C1 segment of cervical spinal cord (tissue), 14 donors: ENCODE results near the gene GPR32.
"Not testable (repeated sequence)": the region's sequence is repeated elsewhere in the genome, so short reads cannot be mapped to it uniquely, and the experiment has no call there.

Experiments
- DNase-seq, 14 donors: peaks; one replicate each; lab custom pipeline; 2025; lab: John Stamatoyannopoulos, UW

GPR32 gene

DNA sequence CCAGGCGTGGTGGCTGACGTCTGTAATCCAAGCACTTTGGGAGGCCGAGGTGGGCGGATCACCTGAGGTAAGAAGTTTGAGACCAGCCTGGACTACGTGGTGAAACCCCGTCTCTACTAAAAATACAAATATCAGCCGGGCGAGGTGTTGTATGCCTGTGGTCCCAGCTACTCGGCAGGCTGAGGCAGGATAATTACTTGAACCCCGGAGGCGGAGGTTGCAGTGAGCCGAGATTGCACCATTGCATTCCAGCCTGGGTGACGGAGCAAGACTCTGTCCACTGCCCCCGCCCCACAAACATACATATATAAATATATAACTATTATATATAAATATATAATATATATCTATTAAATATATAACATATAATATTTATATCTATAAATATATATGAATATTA, 23.1 kb upstream of the GPR32 start:
- not testable (repeated sequence) for DNase-seq

DNA sequence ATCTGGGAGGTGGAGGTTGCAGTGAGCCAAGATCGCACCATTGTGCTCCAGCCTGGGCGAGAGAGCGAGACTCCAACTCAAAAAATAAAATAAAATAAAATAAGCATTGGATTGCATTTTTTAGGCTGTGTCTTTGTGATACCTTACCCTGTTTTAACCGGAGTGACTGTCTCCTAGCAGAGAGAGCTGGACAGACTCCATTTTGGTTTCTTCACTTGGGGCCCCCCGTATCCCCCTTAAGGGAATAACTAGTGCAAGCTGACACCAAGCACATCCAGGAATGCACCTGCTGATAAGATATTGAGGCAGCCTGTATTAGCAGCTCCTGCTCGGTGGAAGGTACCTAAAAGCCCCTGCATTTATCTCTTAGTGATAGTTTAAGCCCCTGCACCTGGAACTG, 20.8 kb upstream of the GPR32 start:
- no peak for DNase-seq

DNA sequence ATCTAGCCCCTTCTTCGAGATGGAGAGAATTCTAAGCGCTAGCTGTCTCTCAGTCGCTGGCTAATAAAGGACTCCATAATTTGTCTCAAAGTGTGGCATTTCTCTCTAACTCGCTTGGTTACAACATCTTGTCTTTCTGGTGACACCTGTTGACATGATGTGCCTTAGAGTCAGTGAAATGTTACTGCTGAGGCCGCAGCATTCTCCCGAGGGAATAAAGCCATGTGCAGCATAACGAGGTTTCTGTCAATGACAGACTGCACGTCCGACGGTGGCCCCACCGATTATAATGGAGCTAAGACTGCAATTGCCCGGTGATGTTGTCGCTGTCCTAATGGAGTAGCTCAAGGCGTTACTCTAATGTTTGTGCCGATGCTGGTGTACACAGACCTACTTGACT, 20.3 kb upstream of the GPR32 start:
- DNase-seq, result no peak

DNA sequence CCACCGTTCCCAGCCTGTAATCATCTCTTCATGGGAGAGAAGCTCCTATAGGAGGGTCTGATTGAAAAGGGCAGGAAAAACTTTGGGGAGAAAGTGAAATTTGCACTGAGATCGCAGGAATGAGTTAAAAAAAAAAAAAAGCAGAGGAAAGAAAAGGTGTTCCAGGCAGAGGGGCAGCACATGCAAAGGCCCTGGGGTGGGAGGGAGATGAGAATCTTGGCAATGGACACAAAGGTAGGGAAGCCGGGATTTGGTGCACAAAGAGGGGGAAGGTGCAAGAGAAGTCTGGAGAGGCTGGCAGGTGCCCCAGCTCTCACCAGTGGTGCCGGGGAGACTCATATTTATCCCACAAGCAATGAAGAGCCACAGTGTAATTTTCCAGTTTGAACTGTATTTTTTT, 16.4 kb upstream of the GPR32 start:
- DNase-seq, result no peak

DNA sequence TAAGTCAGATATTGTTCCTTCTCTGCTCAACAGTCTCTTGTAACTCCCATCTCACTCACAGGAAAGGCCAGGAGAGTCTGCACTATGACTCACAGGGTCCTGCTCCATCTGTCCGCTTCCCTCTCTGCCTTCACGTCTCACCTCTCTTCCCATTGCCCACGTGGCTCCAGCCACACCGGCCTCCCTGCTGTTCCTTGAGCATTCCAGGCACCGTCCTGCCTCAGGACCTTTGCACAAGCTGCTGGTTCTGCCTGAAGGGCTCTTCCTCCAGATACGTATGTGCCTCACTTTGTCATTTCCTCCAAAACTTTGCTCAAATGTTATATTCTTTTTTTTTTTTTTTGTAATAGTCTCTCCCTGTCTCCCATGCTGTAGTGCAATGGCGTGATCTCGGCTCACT, 14.0 kb upstream of the GPR32 start:
- not testable (repeated sequence) for DNase-seq

DNA sequence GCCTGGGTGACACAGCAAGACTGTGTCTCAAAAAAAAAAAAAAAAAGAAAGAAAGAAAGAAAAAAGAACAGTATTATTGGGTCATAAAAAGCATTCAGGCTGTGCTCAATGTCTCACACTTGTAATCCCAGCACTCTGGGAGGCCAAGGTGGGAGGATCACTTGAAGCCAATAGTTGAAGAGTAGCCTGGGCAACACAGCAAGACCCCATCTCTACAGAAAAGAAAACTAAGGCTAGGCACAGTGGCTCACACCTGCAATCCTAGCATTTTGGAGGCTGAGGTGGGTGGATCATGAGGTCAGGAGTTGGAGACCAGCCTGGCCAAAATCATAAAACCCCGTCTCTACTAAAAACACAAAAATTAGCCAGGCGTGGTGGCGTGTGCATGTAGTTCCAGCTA, 12.6 kb upstream of the GPR32 start:
- not testable (repeated sequence) for DNase-seq

DNA sequence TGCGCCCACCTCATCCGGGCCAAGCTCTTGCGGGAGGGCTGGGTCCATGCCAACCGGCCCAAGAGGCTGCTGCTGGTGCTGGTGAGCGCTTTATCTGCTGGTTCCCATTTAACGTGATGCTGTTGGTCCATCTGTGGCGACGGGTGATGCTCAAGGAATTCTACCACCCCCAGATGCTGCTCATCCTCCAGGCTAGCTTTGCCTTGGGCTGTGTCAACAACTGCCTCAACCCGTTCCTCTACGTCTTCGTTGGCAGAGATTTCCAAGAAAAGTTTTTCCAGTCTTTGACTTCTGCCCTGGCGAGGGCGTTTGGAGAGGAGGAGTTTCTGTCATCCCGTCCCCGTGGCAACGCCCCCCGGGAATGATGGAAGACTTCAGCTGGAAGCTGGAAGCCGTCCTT, 11.2 kb upstream of the GPR32 start:
- not testable (repeated sequence) for DNase-seq

DNA sequence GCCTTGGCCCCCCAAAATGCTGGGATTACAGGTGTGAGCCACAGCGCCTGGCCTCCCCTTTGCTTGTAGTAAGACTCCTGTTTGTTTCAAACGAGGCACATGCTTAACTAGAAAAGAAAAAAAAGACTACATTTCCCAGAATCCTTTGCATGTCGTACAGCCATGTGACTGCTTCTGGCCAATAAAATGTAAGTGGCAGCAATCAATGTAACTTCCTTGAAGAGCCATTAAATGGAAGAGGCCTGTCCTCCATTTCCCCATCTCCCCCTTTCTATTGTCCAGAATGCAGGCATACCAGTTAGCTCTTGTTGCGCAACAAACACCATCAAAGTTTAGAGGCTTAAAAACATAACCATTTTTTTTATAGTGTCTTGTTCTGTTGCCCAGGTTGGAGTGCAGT, 10.4 kb upstream of the GPR32 start:
- DNase-seq, result peak in 1 of 14 donors; percentile 1

DNA sequence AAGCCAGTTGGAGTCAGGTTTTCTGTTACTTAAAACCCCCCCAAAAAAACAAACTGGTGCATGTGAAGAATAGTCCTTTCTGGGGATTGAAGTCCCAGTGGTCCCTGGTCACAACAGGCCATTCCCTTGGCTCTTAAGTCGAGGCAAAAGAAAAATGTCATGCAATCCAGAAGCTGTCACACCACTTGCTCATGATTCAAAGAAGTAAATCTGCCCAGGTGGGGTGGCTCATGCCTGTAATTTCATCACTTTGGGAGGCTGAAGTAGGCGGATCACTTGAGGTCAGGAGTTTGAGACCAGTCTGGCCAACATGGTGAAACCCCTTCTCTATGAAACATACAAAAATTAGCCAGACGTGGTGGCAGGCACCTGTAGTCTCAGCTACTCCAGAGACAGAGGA, 8.8 kb upstream of the GPR32 start:
- DNase-seq, result not testable (repeated sequence)

DNA sequence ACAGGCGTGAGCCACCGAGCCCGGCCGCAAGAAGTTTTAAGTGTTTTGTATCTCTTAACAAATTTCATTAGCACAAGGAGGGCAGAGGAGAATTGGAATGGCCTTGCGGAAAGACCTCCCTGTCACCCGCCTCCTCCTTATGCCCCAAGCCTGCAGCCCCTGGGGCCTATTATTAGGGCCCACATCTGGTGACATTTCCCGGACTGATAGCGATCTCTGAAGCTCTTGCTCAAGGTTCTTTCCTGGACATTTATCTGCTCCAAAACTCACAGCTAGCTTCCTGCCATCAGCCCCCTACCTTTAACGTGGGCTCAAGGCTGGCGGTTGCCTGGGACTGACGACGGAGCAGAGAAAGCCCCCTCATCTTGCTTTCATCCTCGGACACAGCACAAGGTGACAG, 6.7 kb upstream of the GPR32 start:
- DNase-seq, result not testable (repeated sequence)

DNA sequence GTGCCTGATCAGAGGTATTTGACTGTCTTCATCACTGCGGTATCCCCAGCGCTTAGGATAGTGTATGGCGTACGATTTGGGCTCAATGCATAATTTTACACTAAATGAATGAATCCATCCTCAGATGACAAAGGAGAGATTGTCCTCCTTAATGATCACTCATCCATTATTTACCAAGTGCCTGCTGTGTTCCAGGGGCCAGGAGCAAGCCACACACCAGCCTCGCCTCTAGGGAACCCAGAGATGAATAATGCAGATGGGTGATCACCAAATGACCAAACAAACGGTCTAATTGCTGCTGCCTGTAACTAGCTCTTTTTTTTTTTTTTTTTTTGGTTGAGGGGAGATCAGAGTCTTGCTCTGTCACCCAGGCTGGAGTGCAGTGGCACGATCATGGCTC, 5.9 kb upstream of the GPR32 start:
- DNase-seq, result no peak

DNA sequence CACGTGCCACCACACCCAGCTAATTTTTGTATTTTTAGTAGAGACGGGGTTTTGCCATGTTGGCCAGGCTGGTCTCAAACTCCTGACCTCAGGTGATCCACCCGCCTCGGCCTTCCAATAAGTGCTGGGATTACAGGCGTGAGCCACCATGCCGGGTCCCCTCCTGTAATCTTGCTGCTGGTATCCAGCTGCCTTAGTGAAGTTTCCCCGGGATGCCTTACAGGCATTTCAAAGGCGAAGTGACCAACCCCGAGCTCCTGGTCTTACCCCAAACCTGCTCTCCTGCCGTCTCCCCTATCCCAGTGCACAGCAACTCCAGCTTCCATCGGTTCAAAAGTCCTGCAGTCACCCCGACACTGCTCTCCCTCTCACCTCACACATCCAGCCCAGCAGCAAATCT, 3.5 kb upstream of the GPR32 start:
- DNase-seq, result not testable (repeated sequence)

DNA sequence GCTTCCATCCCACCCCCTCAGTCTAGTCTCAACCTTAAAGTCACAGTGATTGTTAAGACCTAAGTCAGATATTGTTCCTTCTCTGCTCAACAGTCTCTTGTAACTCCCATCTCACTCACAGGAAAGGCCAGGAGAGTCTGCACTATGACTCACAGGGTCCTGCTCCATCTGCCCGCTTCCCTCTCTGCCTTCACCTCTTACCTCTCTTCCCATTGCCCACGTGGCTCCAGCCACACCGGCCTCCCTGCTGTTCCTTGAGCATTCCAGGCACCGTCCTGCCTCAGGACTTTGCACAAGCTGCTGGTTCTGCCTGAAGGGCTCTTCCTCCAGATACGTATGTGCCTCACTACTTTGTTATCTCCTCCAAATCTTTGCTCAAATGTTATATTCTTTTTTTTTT, 3.0 kb upstream of the GPR32 start:
- not testable (repeated sequence) for DNase-seq

DNA sequence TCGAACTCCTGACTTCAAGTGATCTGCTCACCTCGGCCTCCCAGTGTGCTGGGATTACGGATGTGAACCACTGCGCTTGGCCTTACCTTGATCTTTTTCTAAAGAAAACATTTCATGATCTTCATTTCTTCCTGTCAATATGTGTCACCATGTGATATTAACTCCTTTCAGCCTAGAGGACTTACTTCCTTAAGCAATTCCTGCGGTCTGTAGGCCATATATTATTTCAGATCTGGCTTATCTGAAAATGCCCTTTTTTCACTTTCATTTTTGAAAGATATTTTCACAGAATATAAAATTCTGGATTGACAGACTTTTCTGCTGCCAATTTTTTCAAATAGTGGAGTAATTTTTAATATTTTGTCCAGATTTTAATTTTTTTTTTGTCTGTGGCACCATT, 2.0 kb upstream of the GPR32 start:
- DNase-seq, result no peak

DNA sequence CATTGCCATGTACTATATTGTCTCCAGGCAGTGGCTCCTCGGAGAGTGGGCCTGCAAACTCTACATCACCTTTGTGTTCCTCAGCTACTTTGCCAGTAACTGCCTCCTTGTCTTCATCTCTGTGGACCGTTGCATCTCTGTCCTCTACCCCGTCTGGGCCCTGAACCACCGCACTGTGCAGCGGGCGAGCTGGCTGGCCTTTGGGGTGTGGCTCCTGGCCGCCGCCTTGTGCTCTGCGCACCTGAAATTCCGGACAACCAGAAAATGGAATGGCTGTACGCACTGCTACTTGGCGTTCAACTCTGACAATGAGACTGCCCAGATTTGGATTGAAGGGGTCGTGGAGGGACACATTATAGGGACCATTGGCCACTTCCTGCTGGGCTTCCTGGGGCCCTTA, 624 bp downstream of the GPR32 start:
- no peak for DNase-seq

DNA sequence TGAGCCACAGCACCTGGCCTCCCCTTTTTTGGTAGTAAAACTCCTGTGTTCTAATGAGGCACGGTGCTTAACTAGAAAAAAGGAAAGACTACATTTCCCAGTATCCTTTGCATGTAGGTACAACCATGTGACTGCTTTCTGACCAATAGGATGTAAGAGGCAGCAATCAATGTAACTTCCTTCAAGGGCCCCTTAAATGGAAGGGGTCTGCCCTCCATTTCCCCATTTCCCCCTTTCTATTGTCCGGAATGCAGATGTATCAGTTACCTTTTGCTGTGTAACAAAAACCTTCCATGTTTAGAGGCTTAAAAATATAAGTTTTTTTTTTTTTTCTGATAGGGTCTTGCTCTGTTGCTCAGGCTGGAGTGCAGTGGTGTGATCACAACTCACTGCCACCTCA, 2.2 kb downstream of the GPR32 start:
- no peak for DNase-seq

DNA sequence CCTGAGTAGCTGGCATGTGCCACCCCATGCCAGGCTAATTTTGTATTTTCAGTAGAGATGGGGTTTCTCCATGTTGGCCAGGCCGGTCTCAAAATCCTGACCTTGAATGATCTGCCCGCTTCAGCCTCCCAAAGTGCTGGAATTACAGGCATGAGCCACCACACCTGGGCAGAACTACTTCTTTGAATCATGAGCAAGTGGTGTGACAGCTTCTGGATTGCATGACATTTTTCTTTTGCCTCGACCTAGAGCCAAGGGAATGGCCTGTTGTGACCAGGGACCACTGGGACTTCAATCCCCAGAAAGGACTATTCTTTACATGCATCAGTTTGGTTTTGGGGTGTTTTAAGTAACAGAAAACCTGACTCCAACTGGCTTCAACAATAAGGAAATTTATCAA, 2.6 kb downstream of the GPR32 start:
- DNase-seq, result not testable (repeated sequence)

DNA sequence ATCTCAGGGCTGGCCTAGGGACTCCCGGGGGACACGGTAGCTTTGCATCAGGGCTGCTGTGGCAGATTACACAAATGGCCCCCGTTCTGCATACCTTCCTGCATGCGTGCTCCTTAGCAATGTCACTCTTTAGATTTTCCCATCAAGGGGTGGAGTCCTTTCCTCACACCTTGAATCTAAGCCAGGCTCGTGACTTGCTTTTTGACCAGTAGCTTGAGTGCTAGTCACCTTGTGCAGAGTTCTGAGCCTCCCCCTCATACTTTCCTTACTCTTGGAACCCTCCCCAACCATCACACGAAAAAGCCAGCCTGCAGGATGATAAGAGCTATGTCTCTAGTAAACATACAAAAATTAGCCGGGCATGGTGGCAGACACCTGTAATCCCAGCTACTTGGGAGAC, 3.2 kb downstream of the GPR32 start:
- not testable (repeated sequence) for DNase-seq

DNA sequence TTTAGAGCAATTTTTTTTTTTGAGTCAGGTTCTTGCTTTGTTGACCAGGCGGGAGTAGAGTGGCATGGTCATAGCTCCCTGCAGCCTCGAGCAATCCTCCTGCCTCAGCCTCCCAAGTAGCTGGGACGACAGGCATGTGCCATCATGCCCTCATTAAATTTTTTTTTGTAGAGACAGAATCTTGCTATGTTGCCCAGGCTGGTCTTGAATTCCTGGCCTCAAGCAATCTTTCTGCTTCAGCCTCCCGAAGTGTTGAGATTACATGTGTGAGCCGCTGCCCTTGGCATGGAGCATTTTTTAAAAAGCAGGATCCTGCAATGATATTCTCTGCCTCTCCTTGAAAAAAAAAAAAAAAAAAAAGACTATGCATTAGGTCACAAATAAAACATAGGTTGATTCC, 5.9 kb downstream of the GPR32 start:
- no peak for DNase-seq

DNA sequence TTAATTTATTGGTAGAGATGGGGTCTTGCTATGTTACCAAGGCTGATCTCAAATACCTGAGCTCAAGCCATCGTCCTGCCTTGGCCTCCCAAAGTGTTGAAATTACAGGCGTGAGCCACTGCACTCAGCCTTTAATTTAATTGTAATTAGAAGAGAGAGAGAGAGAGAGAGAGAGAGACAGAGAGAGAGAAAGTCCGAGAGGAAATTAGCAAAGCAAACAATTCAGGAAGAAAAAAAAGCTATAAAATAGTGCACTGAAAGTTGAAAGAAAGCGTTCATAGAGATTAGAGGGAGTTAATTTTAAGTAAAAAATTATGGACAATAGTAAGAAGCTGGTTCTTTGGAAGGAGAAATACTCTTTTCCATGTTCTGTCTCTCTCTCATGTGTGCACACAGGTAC, 7.0 kb downstream of the GPR32 start:
- DNase-seq, result no peak

DNA sequence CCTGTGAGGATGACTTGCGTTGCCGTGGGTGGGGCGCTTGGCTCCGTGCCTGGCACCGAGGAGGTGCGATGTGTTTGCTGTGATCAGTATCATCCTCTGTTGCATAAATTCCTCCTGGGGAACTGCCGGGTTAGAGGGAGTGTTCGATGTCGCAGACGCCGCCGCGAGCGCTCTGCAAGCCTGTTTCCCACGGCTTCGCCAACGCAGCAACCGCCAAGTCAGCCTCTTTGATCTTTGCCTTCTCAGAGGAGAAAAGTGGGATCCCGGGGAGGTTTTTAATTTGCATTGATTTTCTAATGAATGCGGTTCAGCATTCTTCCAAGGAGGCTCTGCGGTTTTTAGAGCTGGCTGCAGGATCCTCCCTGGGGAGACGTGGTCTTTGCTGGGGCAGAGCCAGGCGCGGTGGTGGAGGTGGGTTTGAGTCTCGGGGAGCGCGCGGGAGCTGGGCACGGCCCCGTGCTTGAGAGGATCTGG, 7.6 kb downstream of the GPR32 start:
- no peak for DNase-seq

DNA sequence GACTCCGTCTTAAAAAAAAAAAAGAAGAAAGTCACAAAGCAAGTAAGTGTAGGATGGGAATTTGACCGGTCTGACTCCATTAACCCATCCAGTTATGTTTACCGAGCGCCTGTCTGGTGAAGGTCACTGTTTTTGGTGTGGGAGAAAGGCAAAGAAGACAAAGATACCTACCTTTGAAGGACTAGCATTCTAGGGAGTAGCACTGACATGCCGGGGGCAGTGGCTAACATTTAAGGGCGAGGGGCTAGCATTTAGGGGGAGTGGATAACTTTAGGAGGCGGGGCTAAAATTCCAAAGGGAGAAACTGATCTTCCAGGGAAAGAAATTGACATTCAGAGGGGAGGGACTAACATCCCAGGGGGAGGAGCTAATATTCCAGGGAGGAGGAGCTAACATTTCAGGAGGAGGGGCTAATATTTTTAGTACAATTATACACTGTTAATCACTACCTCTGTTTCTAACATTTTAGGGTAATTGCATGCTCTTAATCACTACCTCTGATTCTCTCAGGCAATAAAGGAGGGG, 8.7 kb downstream of the GPR32 start:
- DNase-seq, result no peak

DNA sequence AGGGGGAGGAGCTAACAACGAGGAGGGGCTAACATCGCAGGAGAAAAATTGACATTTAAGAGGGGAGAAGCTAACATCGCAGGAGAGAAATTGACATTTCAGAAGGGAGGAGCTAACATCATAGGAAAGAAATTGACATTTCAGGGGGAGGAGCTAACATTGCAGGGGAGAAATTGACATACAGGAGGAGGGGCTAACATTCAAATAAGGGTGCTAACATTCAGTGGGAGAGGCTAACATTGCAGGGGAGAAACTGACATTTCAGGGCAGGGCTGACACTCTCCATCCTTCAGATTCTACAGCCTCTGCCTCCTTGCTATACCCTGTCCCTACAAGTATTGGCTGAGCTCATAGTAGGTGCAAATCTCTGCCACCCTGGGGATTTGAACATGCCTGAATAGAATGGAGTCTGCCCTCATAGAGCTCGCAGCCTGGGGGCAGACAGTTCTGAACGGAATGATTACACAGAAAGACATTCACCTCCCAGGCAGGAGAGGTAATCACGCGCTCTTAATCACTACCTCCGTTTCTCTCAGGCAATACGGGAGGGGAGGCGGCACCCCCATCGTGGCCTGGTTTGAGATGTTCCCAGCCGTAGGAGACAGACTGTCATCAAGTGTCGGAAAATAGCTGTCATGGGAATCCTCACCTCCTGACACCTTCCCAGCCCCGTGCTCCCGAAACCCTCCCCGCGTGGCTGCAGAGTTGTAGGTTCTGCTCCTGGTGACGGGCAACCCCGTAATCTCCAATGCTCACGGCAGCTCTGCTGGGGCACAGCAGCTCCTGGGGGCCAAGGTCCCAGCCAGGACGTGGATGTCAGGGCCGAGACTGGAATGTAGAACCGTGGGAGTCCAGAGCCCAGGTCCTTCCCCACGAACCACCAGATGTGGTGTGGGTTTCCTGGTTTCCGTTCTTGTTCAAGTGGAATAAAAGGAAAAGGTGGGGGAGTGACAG, 9.5 kb downstream of the GPR32 start:
- no peak for DNase-seq
